HepG2 (cell line): ENCODE data around the gene LCORL. TPM values are rescaled to one million over a fixed set of nuclear protein-coding genes. Genes with fewer than 3 reads are reported as not detected.

Source experiments
- ASH2L ChIP-seq: fragments of 300-600, 200-600 bp; sonication (generic); IDR thresholded peaks from 2 replicates; pipeline ENCODE4 v1.7.0; 2017; ENCODE audit warnings: low read depth, mild to moderate bottlenecking, moderate library complexity, mixed read lengths, low read length; ENCODE audit not compliant: insufficient read length
- FOSL2 ChIP-seq: sonication (generic); formaldehyde crosslinking; IDR thresholded peaks from 2 replicates; pipeline ENCODE4 v1.4.0; 2020; ENCODE audit warnings: missing genetic modification reagents
- MED13 ChIP-seq: sonication (generic); formaldehyde crosslinking; IDR thresholded peaks from 2 replicates; pipeline ENCODE4 v1.5.0; 2020; ENCODE audit warnings: missing genetic modification reagents
- NCOA1 ChIP-seq: sonication (generic); formaldehyde crosslinking; IDR thresholded peaks from 2 replicates; pipeline ENCODE4 v1.9.0; 2021; ENCODE audit warnings: missing genetic modification reagents
- NCOA2 ChIP-seq: sonication (generic); formaldehyde crosslinking; IDR thresholded peaks from 2 replicates; pipeline ENCODE4 v1.8.0; 2022; ENCODE audit warnings: inconsistent platforms
- NR1H2 ChIP-seq: sonication (generic); formaldehyde crosslinking; IDR thresholded peaks from 2 replicates; pipeline ENCODE4 v1.8.1; 2022; ENCODE audit warnings: low read depth, missing genetic modification reagents, borderline replicate concordance
- SALL1 ChIP-seq: sonication (generic); formaldehyde crosslinking; IDR thresholded peaks from 2 replicates; pipeline ENCODE4 v1.8.0; 2022; ENCODE audit warnings: mild to moderate bottlenecking, missing genetic modification reagents
- SKI ChIP-seq: fragments of 450-650 bp; IDR thresholded peaks from one replicate; pipeline ENCODE4 v1.6.1; 2018; ENCODE audit warnings: mild to moderate bottlenecking; ENCODE audit not compliant: partially characterized antibody
- SP2 ChIP-seq: sonication (generic); formaldehyde crosslinking; IDR thresholded peaks from 2 replicates; pipeline ENCODE4 v1.5.1; 2020; ENCODE audit warnings: mild to moderate bottlenecking, missing genetic modification reagents
- STAG1 ChIP-seq: sonication (generic); formaldehyde crosslinking; IDR thresholded peaks from 2 replicates; pipeline ENCODE4 v1.4.0; 2020; ENCODE audit warnings: missing genetic modification reagents
- THAP11 ChIP-seq: IDR thresholded peaks from 2 replicates; pipeline ENCODE4 v1.6.1; 2016; ENCODE audit warnings: missing biosample characterization, missing genetic modification reagents
- ZNF180 ChIP-seq: sonication (generic); formaldehyde crosslinking; IDR thresholded peaks from 2 replicates; pipeline ENCODE4 v1.4.0; 2020; ENCODE audit warnings: low read depth, missing genetic modification reagents, borderline replicate concordance
- ZNF251 ChIP-seq: sonication (generic); formaldehyde crosslinking; IDR thresholded peaks from 2 replicates; pipeline ENCODE4 v1.9.0; 2021; ENCODE audit warnings: mild to moderate bottlenecking, missing genetic modification reagents
- ZNF558 ChIP-seq: sonication (generic); formaldehyde crosslinking; IDR thresholded peaks from 2 replicates; pipeline ENCODE4 v1.9.0; 2022; ENCODE audit warnings: mild to moderate bottlenecking, missing genetic modification reagents, borderline replicate concordance
- ZNF570 ChIP-seq: sonication (generic); formaldehyde crosslinking; IDR thresholded peaks from 2 replicates; pipeline ENCODE4 v1.4.0; 2020; ENCODE audit warnings: mild to moderate bottlenecking, missing genetic modification reagents, borderline replicate concordance
- ZNF790 ChIP-seq: sonication (generic); formaldehyde crosslinking; IDR thresholded peaks from 2 replicates; pipeline ENCODE4 v1.8.0; 2022; ENCODE audit warnings: missing genetic modification reagents, mild to moderate bottlenecking, borderline replicate concordance
- ZSCAN25 ChIP-seq: sonication (generic); formaldehyde crosslinking; IDR thresholded peaks from 2 replicates; pipeline ENCODE4 v1.8.0; 2022; ENCODE audit warnings: mild to moderate bottlenecking, missing genetic modification reagents
- polyA plus RNA-seq, 8 experiments: library from polyadenylated mRNA; depleted of rRNA in 3 of 8; stranded (reverse) in 7 of 8; unstranded in 1 of 8; fragments of >200 nt; fragmentation: Illumina TruSeq in 4 of 8; extraction: Trizol in 4 of 8; gene quantifications; 2 replicates each; pipeline versions ENCODE4 v1.2.1 to v1.2.3, GENCODE V29; 2011 to 2016; ENCODE audit warnings: low read depth in 4 of 8, missing spikeins in 1 of 8, mixed read lengths in 1 of 8; ENCODE audit not compliant: insufficient read depth in 1 of 8
- total RNA-seq, 5 experiments: library from RNA; depleted of rRNA; stranded (reverse); fragments of >200 nt; fragmentation: Illumina TruSeq; extraction: Trizol; gene quantifications; 2 replicates each; pipeline ENCODE4 v1.2.3, GENCODE V29; 2016; ENCODE audit warnings: low read depth in 1 of 5
- TF ChIP-seq, protein P1 (sequence below): sonication (generic); formaldehyde crosslinking; IDR thresholded peaks from 2 replicates; pipeline ENCODE4 v1.4.0; 2020; ENCODE audit warnings: missing genetic modification reagents, mild to moderate bottlenecking, borderline replicate concordance
- TF ChIP-seq, protein P2 (sequence below): sonication (generic); formaldehyde crosslinking; IDR thresholded peaks from 2 replicates; pipeline ENCODE4 v1.4.0; 2020; ENCODE audit warnings: missing genetic modification reagents
- TF ChIP-seq, protein P3 (sequence below): sonication (generic); formaldehyde crosslinking; IDR thresholded peaks from 2 replicates; pipeline ENCODE4 v1.9.0; 2021; ENCODE audit warnings: missing genetic modification reagents, borderline replicate concordance
- TF ChIP-seq, protein P4 (sequence below): sonication (generic); formaldehyde crosslinking; IDR thresholded peaks from 2 replicates; pipeline ENCODE4 v1.4.0; 2020; ENCODE audit warnings: missing genetic modification reagents, borderline replicate concordance
- TF ChIP-seq, protein P5 (sequence below): sonication (generic); formaldehyde crosslinking; IDR thresholded peaks from 2 replicates; pipeline ENCODE4 v1.8.0; 2022; ENCODE audit warnings: mild to moderate bottlenecking, missing genetic modification reagents, moderate library complexity

Gene LCORL
- total and polyA plus RNA-seq, 2 of the 13 experiments (the other 11 are each of a cell fraction or from before 2014, with no cell fraction given), result 5.3 to 14.5 TPM

- TF ChIP-seq SP2 (CRISPR knock-in tag) (no peak), SALL1 (CRISPR knock-in tag) (peak; percentile 71), SKI (peak; percentile 68), FOSL2 (CRISPR knock-in tag) (no peak; the same call in none of the 2 replicates), ASH2L (peak; percentile 69), NR1H2 (CRISPR knock-in tag) (no peak; the same call in 1 of the 2 replicates), NCOA1 (CRISPR knock-in tag) (no peak; the same call in 1 of the 2 replicates), ZNF790 (CRISPR knock-in tag) (no peak), ZNF558 (CRISPR knock-in tag) (no peak), NCOA2 (CRISPR knock-in tag) (0 out of 2 replicates have a peak, but pooled peaks have one; percentile 10), THAP11 (peak; percentile 97), ZNF251 (CRISPR knock-in tag) (no peak), ZNF180 (CRISPR knock-in tag) (no peak), STAG1 (CRISPR knock-in tag) (no peak), MED13 (CRISPR knock-in tag) (no peak), ZSCAN25 (no peak), ZNF570 (CRISPR knock-in tag) (no peak)
- TF ChIP-seq, protein P1, sequence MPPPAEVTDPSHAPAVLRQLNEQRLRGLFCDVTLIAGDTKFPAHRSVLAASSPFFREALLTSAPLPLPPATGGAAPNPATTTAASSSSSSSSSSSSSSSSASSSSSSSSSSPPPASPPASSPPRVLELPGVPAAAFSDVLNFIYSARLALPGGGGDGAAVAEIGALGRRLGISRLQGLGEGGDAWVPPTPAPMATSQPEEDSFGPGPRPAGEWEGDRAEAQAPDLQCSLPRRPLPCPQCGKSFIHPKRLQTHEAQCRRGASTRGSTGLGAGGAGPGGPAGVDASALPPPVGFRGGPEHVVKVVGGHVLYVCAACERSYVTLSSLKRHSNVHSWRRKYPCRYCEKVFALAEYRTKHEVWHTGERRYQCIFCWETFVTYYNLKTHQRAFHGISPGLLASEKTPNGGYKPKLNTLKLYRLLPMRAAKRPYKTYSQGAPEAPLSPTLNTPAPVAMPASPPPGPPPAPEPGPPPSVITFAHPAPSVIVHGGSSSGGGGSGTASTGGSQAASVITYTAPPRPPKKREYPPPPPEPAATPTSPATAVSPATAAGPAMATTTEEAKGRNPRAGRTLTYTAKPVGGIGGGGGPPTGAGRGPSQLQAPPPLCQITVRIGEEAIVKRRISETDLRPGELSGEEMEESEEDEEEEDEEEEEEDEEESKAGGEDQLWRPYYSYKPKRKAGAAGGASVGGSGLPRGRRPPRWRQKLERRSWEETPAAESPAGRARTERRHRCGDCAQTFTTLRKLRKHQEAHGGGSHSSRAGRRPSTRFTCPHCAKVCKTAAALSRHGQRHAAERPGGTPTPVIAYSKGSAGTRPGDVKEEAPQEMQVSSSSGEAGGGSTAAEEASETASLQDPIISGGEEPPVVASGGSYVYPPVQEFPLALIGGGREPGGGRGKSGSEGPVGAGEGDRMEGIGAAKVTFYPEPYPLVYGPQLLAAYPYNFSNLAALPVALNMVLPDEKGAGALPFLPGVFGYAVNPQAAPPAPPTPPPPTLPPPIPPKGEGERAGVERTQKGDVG (CRISPR knock-in tag), result no peak
- TF ChIP-seq, protein P2, sequence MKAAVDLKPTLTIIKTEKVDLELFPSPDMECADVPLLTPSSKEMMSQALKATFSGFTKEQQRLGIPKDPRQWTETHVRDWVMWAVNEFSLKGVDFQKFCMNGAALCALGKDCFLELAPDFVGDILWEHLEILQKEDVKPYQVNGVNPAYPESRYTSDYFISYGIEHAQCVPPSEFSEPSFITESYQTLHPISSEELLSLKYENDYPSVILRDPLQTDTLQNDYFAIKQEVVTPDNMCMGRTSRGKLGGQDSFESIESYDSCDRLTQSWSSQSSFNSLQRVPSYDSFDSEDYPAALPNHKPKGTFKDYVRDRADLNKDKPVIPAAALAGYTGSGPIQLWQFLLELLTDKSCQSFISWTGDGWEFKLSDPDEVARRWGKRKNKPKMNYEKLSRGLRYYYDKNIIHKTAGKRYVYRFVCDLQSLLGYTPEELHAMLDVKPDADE, result no peak
- TF ChIP-seq, protein P3, sequence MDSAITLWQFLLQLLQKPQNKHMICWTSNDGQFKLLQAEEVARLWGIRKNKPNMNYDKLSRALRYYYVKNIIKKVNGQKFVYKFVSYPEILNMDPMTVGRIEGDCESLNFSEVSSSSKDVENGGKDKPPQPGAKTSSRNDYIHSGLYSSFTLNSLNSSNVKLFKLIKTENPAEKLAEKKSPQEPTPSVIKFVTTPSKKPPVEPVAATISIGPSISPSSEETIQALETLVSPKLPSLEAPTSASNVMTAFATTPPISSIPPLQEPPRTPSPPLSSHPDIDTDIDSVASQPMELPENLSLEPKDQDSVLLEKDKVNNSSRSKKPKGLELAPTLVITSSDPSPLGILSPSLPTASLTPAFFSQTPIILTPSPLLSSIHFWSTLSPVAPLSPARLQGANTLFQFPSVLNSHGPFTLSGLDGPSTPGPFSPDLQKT (CRISPR knock-in tag), result no peak
- TF ChIP-seq, protein P4, sequence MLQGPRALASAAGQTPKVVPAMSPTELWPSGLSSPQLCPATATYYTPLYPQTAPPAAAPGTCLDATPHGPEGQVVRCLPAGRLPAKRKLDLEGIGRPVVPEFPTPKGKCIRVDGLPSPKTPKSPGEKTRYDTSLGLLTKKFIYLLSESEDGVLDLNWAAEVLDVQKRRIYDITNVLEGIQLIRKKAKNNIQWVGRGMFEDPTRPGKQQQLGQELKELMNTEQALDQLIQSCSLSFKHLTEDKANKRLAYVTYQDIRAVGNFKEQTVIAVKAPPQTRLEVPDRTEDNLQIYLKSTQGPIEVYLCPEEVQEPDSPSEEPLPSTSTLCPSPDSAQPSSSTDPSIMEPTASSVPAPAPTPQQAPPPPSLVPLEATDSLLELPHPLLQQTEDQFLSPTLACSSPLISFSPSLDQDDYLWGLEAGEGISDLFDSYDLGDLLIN (CRISPR knock-in tag), result no peak
- TF ChIP-seq, protein P5, sequence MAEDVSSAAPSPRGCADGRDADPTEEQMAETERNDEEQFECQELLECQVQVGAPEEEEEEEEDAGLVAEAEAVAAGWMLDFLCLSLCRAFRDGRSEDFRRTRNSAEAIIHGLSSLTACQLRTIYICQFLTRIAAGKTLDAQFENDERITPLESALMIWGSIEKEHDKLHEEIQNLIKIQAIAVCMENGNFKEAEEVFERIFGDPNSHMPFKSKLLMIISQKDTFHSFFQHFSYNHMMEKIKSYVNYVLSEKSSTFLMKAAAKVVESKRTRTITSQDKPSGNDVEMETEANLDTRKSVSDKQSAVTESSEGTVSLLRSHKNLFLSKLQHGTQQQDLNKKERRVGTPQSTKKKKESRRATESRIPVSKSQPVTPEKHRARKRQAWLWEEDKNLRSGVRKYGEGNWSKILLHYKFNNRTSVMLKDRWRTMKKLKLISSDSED, result no peak
Observed at GRCh38 chr4:18021720-18022571, at the start of gene LCORL (continued).
